WERI-Rb-1 (cell line): ENCODE results near the gene ABCF3.
"Not testable (repeated sequence)": the region's sequence is repeated elsewhere in the genome, so short reads cannot be mapped to it uniquely, and the experiment has no call there.

Experiments
- DNase-seq: peaks from one replicate; pipeline ENCODE4 v3.0.0-alpha.2; 2020
- H3K27ac ChIP-seq: fragments of 250-450 bp; sonication (Bioruptor Pico); 2 replicates; pipeline ENCODE4 v1.5.1; 2020; ENCODE audit warnings: mild to moderate bottlenecking, moderate library complexity
- H3K27me3 ChIP-seq: fragments of 250-450 bp; sonication (Bioruptor Pico); 2 replicates; pipeline ENCODE4 v1.5.1; 2021; ENCODE audit warnings: mild to moderate bottlenecking, low read depth, moderate library complexity; ENCODE audit not compliant: insufficient read depth, severe bottlenecking
- H3K36me3 ChIP-seq: fragments of 250-450 bp; sonication (Bioruptor Pico); 2 replicates; pipeline ENCODE4 v1.5.1; 2020; ENCODE audit warnings: mild to moderate bottlenecking, moderate library complexity
- H3K4me3 ChIP-seq: 2 replicates; pipeline ENCODE4 v1.5.1; 2011; ENCODE audit warnings: low read depth, mild to moderate bottlenecking, control low read depth, low read length
- H3K9me3 ChIP-seq: fragments of 250-450 bp; sonication (Bioruptor Pico); 2 replicates; pipeline ENCODE4 v1.5.1; 2021; ENCODE audit warnings: mild to moderate bottlenecking, moderate library complexity; ENCODE audit not compliant: severe bottlenecking
- CTCF ChIP-seq: IDR thresholded peaks from 2 replicates; pipeline ENCODE4 v1.5.1; 2011; ENCODE audit warnings: low read depth, mild to moderate bottlenecking, control low read depth, inconsistent platforms, low read length

Gene ABCF3

GRCh38 chr3:184160456-184160855 lies 25.5 kb upstream of the ABCF3 start:
- no peaks in the 10 kb centered on the region for H3K9me3 ChIP-seq
- H3K27ac ChIP-seq = no peak overlapping the region
- no peak overlapping the region for H3K4me3 ChIP-seq
- peaks cover 54% of the 10 kb centered on the region for H3K36me3 ChIP-seq
- no peak for DNase-seq
- no peak for TF ChIP-seq CTCF
- no peaks in the 10 kb centered on the region for H3K27me3 ChIP-seq

- peaks cover 70% of the 10 kb centered on the region for H3K36me3 ChIP-seq
- not testable (repeated sequence) for DNase-seq, H3K27ac ChIP-seq
Measured at GRCh38 chr3:184162571-184163070, 23.4 kb upstream of the ABCF3 start.

GRCh38 chr3:184164648-184165330 lies 21.2 kb upstream of the ABCF3 start:
- H3K27me3 ChIP-seq = no peaks in the 10 kb centered on the region
- H3K9me3 ChIP-seq = no peaks in the 10 kb centered on the region
- no peak overlapping the region for H3K27ac ChIP-seq
- H3K36me3 ChIP-seq = peaks cover 75% of the 10 kb centered on the region
- DNase-seq = no peak
- H3K4me3 ChIP-seq = no peak overlapping the region
- no peak for TF ChIP-seq CTCF

More at GRCh38 chr3:184162571-184163070, 23.4 kb upstream of the ABCF3 start:
- not testable (repeated sequence) for H3K27me3 ChIP-seq, H3K4me3 ChIP-seq, H3K9me3 ChIP-seq

- Histone ChIP-seq H3K4me3 (no peak overlapping the region), H3K36me3 (peaks cover 78% of the 10 kb centered on the region), H3K27me3 (no peaks in the 10 kb centered on the region), H3K27ac (no peak overlapping the region), H3K9me3 (no peaks in the 10 kb centered on the region)
- TF ChIP-seq CTCF = no peak
- no peak for DNase-seq
Measured at GRCh38 chr3:184165543-184165942, 20.5 kb upstream of the ABCF3 start.

GRCh38 chr3:184166671-184167070 lies 19.3 kb upstream of the ABCF3 start:
- no peak for DNase-seq
- no peaks in the 10 kb centered on the region for H3K9me3 ChIP-seq
- H3K27ac ChIP-seq = no peak overlapping the region
- no peaks in the 10 kb centered on the region for H3K27me3 ChIP-seq
- no peak overlapping the region for H3K4me3 ChIP-seq
- peaks cover 87% of the 10 kb centered on the region for H3K36me3 ChIP-seq
- TF ChIP-seq CTCF = no peak

- no peaks in the 10 kb centered on the region for H3K9me3 ChIP-seq
- no peak overlapping the region for H3K27ac ChIP-seq
- H3K36me3 ChIP-seq = peaks cover 91% of the 10 kb centered on the region
- no peak overlapping the region for H3K4me3 ChIP-seq
- TF ChIP-seq CTCF = no peak
- no peak for DNase-seq
- H3K27me3 ChIP-seq = no peaks in the 10 kb centered on the region
Measured at GRCh38 chr3:184167786-184168185, 18.2 kb upstream of the ABCF3 start.
